Measurements from ENCODE around the gene RAB27A. TPM values are rescaled to one million over a fixed set of nuclear protein-coding genes. Genes with fewer than 3 reads are reported as not detected.

RAB27A gene
- total and polyA plus RNA-seq, 2 donors from 2014 or later, result 10.1 to 45.8 TPM

DNA sequence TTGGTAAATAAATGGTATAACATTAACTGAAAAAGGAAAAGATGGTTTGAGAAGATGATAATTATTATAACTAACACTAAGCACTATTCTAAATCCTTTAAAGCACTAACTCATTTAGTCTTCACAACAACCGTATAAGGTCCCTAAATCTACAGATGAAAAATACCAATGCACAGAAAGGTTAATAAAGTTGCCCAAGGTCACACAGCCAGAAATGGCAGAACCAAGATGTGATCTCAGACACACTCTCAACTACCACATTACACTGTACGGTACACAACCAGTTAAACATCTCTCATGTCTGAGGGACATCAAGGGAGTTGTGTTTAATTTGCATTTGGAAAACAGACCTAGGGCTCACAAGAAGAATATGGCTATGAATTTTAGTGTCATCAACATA is 23.1 kb downstream of the RAB27A start:
- Histone ChIP-seq H3K4me1 (ENCODE audit: control insufficient read depth in 2 of 3, insufficient read depth in 2 of 3, low read depth in 1 of 3, low read length in 3 of 3) (no peaks in the 10 kb centered on the region), H3K9ac (ENCODE audit: low read length in 3 of 3) (no peak overlapping the region), H3K9me3 (ENCODE audit: control insufficient read depth in 2 of 3, insufficient read depth in 1 of 3, low read length in 3 of 3) (no peaks in the 10 kb centered on the region), H3K27ac (ENCODE audit: low read depth in 2 of 2, low read length in 2 of 2) (no peak overlapping the region), H3K27me3 (ENCODE audit: control insufficient read depth, insufficient read depth, low read length) (no peaks in the 10 kb centered on the region), H3K4me3 (ENCODE audit: low read length in 3 of 3) (no peak overlapping the region), H3K36me3 (ENCODE audit: control insufficient read depth in 2 of 3, insufficient read depth in 3 of 3, low read length in 3 of 3) (no peaks in the 10 kb centered on the region)
- FAIRE-seq, result no peak
- DNase-seq, result no peak
- intact Hi-C loops (cut with DNase I), result no loop called here
- TF ChIP-seq, protein P1, sequence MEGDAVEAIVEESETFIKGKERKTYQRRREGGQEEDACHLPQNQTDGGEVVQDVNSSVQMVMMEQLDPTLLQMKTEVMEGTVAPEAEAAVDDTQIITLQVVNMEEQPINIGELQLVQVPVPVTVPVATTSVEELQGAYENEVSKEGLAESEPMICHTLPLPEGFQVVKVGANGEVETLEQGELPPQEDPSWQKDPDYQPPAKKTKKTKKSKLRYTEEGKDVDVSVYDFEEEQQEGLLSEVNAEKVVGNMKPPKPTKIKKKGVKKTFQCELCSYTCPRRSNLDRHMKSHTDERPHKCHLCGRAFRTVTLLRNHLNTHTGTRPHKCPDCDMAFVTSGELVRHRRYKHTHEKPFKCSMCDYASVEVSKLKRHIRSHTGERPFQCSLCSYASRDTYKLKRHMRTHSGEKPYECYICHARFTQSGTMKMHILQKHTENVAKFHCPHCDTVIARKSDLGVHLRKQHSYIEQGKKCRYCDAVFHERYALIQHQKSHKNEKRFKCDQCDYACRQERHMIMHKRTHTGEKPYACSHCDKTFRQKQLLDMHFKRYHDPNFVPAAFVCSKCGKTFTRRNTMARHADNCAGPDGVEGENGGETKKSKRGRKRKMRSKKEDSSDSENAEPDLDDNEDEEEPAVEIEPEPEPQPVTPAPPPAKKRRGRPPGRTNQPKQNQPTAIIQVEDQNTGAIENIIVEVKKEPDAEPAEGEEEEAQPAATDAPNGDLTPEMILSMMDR (IDR thresholded peaks at IDR 0.05; ENCODE audit: borderline replicate concordance, extremely low read depth, insufficient read depth), result no peak

DNA sequence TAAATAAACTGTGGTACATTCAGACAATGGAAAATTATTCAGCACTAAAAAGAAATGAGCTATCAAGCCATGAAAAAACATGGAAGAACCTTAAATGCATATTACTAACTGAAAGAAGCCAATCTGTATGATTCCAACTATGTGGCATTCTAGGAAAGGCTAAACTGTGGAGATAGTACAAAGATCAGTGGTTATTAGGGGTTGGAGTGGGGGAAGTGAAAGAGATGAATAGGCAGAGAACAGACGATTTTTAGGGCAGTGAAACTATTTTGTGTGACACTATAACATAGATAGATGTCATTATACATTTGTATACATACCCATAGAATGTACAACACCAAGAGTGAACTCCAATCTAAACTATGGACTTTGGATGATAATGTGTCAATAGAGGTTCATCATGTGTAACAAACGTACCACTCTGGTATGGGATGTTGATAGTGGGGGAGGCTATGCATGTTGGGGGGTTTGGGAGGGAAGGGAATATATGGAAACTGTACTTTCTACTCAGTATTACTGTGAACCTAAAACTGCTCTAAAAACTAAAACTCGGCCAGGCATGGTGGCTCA is 29.0 kb downstream of the RAB27A start:
- Histone ChIP-seq H3K4me1 (ENCODE audit: control insufficient read depth in 2 of 3, insufficient read depth in 2 of 3, low read depth in 1 of 3, low read length in 3 of 3) (no peaks in the 10 kb centered on the region), H3K27me3 (ENCODE audit: control insufficient read depth, insufficient read depth, low read length) (no peaks in the 10 kb centered on the region), H3K4me3 (ENCODE audit: low read length in 3 of 3) (no peak overlapping the region), H3K36me3 (ENCODE audit: control insufficient read depth in 2 of 3, insufficient read depth in 3 of 3, low read length in 3 of 3) (no peaks in the 10 kb centered on the region), H3K9ac (ENCODE audit: low read length in 3 of 3) (no peak overlapping the region), H3K27ac (ENCODE audit: low read depth in 2 of 2, low read length in 2 of 2) (no peak overlapping the region), H3K9me3 (ENCODE audit: control insufficient read depth in 2 of 3, insufficient read depth in 1 of 3, low read length in 3 of 3) (no peaks in the 10 kb centered on the region)
- TF ChIP-seq, protein P1 (IDR thresholded peaks at IDR 0.05; ENCODE audit: borderline replicate concordance, extremely low read depth, insufficient read depth), result no peak
- intact Hi-C loops (cut with DNase I), result no loop called here
- FAIRE-seq (no peak), DNase-seq (no peak)

DNA sequence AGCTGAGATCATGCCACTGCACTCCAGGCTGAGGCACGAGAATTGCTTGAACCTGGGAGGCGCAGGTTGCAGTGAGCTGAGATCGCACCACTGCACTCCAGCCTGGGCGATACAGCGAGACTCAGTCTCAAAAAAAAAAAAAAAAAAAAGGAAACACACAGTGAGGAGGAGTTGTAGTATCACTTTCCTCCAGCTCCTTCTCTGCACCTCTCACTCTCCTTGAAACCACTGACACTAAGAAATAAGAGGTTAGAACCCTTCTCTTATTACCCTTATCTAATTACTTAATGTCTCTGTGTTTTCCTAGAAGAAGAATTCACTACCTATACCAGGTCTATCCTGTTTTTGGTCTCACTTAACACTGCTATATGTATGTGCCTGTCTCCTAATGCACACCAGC is 31.7 kb downstream of the RAB27A start:
- Histone ChIP-seq H3K27me3 (ENCODE audit: control insufficient read depth, insufficient read depth, low read length) (no peaks in the 10 kb centered on the region), H3K36me3 (ENCODE audit: control insufficient read depth in 2 of 3, insufficient read depth in 3 of 3, low read length in 3 of 3) (no peaks in the 10 kb centered on the region), H3K27ac (ENCODE audit: low read depth in 2 of 2, low read length in 2 of 2) (no peak overlapping the region), H3K9ac (ENCODE audit: low read length in 3 of 3) (no peak overlapping the region), H3K9me3 (ENCODE audit: control insufficient read depth in 2 of 3, insufficient read depth in 1 of 3, low read length in 3 of 3) (no peaks in the 10 kb centered on the region), H3K4me3 (ENCODE audit: low read length in 3 of 3) (no peak overlapping the region), H3K4me1 (ENCODE audit: control insufficient read depth in 2 of 3, insufficient read depth in 2 of 3, low read depth in 1 of 3, low read length in 3 of 3) (no peaks in the 10 kb centered on the region)
- DNase-seq (peak in 2 of 5 donors; percentile 55 to 62), FAIRE-seq (no peak)
- intact Hi-C loops (cut with DNase I), result no loop called here
- TF ChIP-seq, protein P1 (IDR thresholded peaks at IDR 0.05; ENCODE audit: borderline replicate concordance, extremely low read depth, insufficient read depth), result no peak
